GM12878 (cell line): ENCODE data around the gene TMUB2. TPM values are rescaled to one million over a fixed set of nuclear protein-coding genes. Genes with fewer than 3 reads are reported as not detected.

Source experiments
- BHLHE40 ChIP-seq, 2 experiments: fragments of 450-650 bp in 1 of 2; IDR thresholded peaks; 2 replicates each; pipeline ENCODE4 v1.6.1; 2011 to 2017; ENCODE audit warnings: low read depth in 2 of 2, borderline replicate concordance in 1 of 2, improper control_type of control experiment in 1 of 2, low read length in 1 of 2, mild to moderate bottlenecking in 1 of 2
- MEF2A ChIP-seq: IDR thresholded peaks from 2 replicates; pipeline ENCODE4 v1.6.1; 2011; ENCODE audit warnings: low read depth, mild to moderate bottlenecking, low read length, moderate library complexity; ENCODE audit not compliant: insufficient read depth
- MYB ChIP-seq: fragments of 150-350 bp; IDR thresholded peaks from 2 replicates; pipeline ENCODE4 v1.6.1; 2014; ENCODE audit warnings: mild to moderate bottlenecking, low read depth, low read length, borderline replicate concordance
- NR2F1 ChIP-seq: fragments of 450-650 bp; conservative IDR thresholded peaks from 2 replicates; pipeline ENCODE4 v1.6.1; 2017; ENCODE audit warnings: mild to moderate bottlenecking
- PBX3 ChIP-seq: IDR thresholded peaks from 2 replicates; pipeline ENCODE4 v1.6.1; 2011; ENCODE audit warnings: mild to moderate bottlenecking, low read depth, low read length, moderate library complexity; ENCODE audit not compliant: insufficient replicate concordance
- SP1 ChIP-seq: IDR thresholded peaks from one replicate; pipeline ENCODE4 v1.6.1; 2011; ENCODE audit warnings: low read depth, low read length
- USF1 ChIP-seq: IDR thresholded peaks from 2 replicates; pipeline ENCODE4 v1.6.1; 2011; ENCODE audit warnings: borderline replicate concordance, low read depth, mild to moderate bottlenecking, moderate library complexity, mixed read lengths, low read length; ENCODE audit not compliant: insufficient read depth; ENCODE audit errors: extremely low read length
- ZBTB33 ChIP-seq: fragments of 450-650 bp; IDR thresholded peaks from 2 replicates; pipeline ENCODE4 v1.6.1; 2017; ENCODE audit warnings: mild to moderate bottlenecking
- polyA plus RNA-seq, 11 experiments: library from polyadenylated mRNA; depleted of rRNA in 4 of 11; unstranded in 6 of 11; stranded (reverse) in 5 of 11; fragments of >200 nt; fragmentation: Nextera tagmentation in 4 of 11; fragmentation: Illumina TruSeq in 1 of 11; extraction: Ambion mirVana in 4 of 11; extraction: Trizol in 1 of 11; gene quantifications; 1 replicate in 1 of 11; 2 replicates in 10 of 11; pipeline versions ENCODE4 v1.2.1 to v1.2.3, GENCODE V29; 2011 to 2016; ENCODE audit warnings: inconsistent platforms in 2 of 11, missing spikeins in 2 of 11, low read depth in 1 of 11
- total RNA-seq, 4 experiments: library from RNA; depleted of rRNA in 3 of 4; stranded (reverse); fragments of >200 nt in 3 of 4; fragmentation: Illumina TruSeq in 1 of 4; extraction: Trizol in 1 of 4; gene quantifications; 2 replicates each; pipeline versions ENCODE4 v1.2.1 to v1.2.3, GENCODE V29; 2013 to 2021
- TF ChIP-seq, protein P1 (sequence below): fragments of 450-650 bp; IDR thresholded peaks from 2 replicates; pipeline ENCODE4 v1.6.1; 2017; ENCODE audit warnings: mild to moderate bottlenecking, moderate library complexity
- TF ChIP-seq, protein P2 (sequence below): IDR thresholded peaks from 2 replicates; pipeline ENCODE4 v1.6.1; 2012; ENCODE audit warnings: mild to moderate bottlenecking, low read depth, low read length
- TF ChIP-seq, protein P3 (sequence below): fragments of 450-650 bp; IDR thresholded peaks from 2 replicates; pipeline ENCODE4 v1.6.1; 2016; ENCODE audit warnings: mild to moderate bottlenecking, moderate library complexity, borderline replicate concordance

TMUB2 gene
- total and polyA plus RNA-seq, 10 of the 15 experiments (the other 5 are each of a cell fraction or from before 2014, with no cell fraction given): 4.3 to 34.0 (median 20.0) TPM

GRCh38 chr17:44221084-44221861, 34.5 kb downstream of the TMUB2 start (continued):
- TF ChIP-seq, protein P1, sequence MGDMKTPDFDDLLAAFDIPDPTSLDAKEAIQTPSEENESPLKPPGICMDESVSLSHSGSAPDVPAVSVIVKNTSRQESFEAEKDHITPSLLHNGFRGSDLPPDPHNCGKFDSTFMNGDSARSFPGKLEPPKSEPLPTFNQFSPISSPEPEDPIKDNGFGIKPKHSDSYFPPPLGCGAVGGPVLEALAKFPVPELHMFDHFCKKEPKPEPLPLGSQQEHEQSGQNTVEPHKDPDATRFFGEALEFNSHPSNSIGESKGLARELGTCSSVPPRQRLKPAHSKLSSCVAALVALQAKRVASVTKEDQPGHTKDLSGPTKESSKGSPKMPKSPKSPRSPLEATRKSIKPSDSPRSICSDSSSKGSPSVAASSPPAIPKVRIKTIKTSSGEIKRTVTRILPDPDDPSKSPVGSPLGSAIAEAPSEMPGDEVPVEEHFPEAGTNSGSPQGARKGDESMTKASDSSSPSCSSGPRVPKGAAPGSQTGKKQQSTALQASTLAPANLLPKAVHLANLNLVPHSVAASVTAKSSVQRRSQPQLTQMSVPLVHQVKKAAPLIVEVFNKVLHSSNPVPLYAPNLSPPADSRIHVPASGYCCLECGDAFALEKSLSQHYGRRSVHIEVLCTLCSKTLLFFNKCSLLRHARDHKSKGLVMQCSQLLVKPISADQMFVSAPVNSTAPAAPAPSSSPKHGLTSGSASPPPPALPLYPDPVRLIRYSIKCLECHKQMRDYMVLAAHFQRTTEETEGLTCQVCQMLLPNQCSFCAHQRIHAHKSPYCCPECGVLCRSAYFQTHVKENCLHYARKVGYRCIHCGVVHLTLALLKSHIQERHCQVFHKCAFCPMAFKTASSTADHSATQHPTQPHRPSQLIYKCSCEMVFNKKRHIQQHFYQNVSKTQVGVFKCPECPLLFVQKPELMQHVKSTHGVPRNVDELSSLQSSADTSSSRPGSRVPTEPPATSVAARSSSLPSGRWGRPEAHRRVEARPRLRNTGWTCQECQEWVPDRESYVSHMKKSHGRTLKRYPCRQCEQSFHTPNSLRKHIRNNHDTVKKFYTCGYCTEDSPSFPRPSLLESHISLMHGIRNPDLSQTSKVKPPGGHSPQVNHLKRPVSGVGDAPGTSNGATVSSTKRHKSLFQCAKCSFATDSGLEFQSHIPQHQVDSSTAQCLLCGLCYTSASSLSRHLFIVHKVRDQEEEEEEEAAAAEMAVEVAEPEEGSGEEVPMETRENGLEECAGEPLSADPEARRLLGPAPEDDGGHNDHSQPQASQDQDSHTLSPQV: no peak
- TF ChIP-seq, protein P2, sequence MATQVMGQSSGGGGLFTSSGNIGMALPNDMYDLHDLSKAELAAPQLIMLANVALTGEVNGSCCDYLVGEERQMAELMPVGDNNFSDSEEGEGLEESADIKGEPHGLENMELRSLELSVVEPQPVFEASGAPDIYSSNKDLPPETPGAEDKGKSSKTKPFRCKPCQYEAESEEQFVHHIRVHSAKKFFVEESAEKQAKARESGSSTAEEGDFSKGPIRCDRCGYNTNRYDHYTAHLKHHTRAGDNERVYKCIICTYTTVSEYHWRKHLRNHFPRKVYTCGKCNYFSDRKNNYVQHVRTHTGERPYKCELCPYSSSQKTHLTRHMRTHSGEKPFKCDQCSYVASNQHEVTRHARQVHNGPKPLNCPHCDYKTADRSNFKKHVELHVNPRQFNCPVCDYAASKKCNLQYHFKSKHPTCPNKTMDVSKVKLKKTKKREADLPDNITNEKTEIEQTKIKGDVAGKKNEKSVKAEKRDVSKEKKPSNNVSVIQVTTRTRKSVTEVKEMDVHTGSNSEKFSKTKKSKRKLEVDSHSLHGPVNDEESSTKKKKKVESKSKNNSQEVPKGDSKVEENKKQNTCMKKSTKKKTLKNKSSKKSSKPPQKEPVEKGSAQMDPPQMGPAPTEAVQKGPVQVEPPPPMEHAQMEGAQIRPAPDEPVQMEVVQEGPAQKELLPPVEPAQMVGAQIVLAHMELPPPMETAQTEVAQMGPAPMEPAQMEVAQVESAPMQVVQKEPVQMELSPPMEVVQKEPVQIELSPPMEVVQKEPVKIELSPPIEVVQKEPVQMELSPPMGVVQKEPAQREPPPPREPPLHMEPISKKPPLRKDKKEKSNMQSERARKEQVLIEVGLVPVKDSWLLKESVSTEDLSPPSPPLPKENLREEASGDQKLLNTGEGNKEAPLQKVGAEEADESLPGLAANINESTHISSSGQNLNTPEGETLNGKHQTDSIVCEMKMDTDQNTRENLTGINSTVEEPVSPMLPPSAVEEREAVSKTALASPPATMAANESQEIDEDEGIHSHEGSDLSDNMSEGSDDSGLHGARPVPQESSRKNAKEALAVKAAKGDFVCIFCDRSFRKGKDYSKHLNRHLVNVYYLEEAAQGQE: no peak
- TF ChIP-seq ZBTB33 (no peak), PBX3 (no peak), BHLHE40 (IDR thresholded peaks at IDR 0.05; ENCODE audit: borderline replicate concordance in 1 of 2, low read depth in 2 of 2, low read length in 1 of 2) (no peak), SP1 (no peak), NR2F1 (no peak), MYB (no peak), USF1 (no peak), MEF2A (no peak)
- TF ChIP-seq, protein P3, sequence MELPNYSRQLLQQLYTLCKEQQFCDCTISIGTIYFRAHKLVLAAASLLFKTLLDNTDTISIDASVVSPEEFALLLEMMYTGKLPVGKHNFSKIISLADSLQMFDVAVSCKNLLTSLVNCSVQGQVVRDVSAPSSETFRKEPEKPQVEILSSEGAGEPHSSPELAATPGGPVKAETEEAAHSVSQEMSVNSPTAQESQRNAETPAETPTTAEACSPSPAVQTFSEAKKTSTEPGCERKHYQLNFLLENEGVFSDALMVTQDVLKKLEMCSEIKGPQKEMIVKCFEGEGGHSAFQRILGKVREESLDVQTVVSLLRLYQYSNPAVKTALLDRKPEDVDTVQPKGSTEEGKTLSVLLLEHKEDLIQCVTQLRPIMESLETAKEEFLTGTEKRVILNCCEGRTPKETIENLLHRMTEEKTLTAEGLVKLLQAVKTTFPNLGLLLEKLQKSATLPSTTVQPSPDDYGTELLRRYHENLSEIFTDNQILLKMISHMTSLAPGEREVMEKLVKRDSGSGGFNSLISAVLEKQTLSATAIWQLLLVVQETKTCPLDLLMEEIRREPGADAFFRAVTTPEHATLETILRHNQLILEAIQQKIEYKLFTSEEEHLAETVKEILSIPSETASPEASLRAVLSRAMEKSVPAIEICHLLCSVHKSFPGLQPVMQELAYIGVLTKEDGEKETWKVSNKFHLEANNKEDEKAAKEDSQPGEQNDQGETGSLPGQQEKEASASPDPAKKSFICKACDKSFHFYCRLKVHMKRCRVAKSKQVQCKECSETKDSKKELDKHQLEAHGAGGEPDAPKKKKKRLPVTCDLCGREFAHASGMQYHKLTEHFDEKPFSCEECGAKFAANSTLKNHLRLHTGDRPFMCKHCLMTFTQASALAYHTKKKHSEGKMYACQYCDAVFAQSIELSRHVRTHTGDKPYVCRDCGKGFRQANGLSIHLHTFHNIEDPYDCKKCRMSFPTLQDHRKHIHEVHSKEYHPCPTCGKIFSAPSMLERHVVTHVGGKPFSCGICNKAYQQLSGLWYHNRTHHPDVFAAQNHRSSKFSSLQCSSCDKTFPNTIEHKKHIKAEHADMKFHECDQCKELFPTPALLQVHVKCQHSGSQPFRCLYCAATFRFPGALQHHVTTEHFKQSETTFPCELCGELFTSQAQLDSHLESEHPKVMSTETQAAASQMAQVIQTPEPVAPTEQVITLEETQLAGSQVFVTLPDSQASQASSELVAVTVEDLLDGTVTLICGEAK: no peak
